ENCODE measurements around the gene ASXL1. TPM values are rescaled to one million over a fixed set of nuclear protein-coding genes. Genes with fewer than 3 reads are reported as not detected.

Gene ASXL1
- total RNA-seq, 1 donor from 2014 or later = 90.8 TPM

GRCh38 chr20:32362901-32363364 is 4.8 kb downstream of the ASXL1 start:
- no peak for DNase-seq (ENCODE audit: low spot score)
- Mint-ChIP-seq H3K4me1 (ENCODE audit: unreplicated experiment) (peaks cover 18% of the 10 kb centered on the region), H3K27me3 (ENCODE audit: unreplicated experiment) (peaks cover 2% of the 10 kb centered on the region), H3K36me3 (ENCODE audit: low read depth, unreplicated experiment) (peaks cover 16% of the 10 kb centered on the region), H3K4me3 (ENCODE audit: unreplicated experiment) (no peak overlapping the region), H3K9me3 (ENCODE audit: unreplicated experiment) (no peaks in the 10 kb centered on the region), H3K27ac (ENCODE audit: unreplicated experiment) (no peak overlapping the region)
- TF ChIP-seq CTCF (IDR thresholded peaks at IDR 0.05; ENCODE audit: unreplicated experiment) = no peak

- no peak for TF ChIP-seq CTCF (IDR thresholded peaks at IDR 0.05; ENCODE audit: unreplicated experiment)
- Mint-ChIP-seq H3K4me3 (ENCODE audit: unreplicated experiment) (no peak overlapping the region), H3K36me3 (ENCODE audit: low read depth, unreplicated experiment) (peaks cover 16% of the 10 kb centered on the region), H3K27me3 (ENCODE audit: unreplicated experiment) (peaks cover 2% of the 10 kb centered on the region), H3K27ac (ENCODE audit: unreplicated experiment) (no peak overlapping the region), H3K9me3 (ENCODE audit: unreplicated experiment) (no peaks in the 10 kb centered on the region), H3K4me1 (ENCODE audit: unreplicated experiment) (peaks cover 18% of the 10 kb centered on the region)
- DNase-seq (ENCODE audit: low spot score) = no peak
Measured at GRCh38 chr20:32363492-32363891, 5.4 kb downstream of the ASXL1 start.

- H3K27me3 Mint-ChIP-seq (ENCODE audit: unreplicated experiment) = peaks cover 2% of the 10 kb centered on the region
- no peak overlapping the region for H3K27ac Mint-ChIP-seq (ENCODE audit: unreplicated experiment)
- H3K4me3 Mint-ChIP-seq (ENCODE audit: unreplicated experiment) = no peak overlapping the region
- no peak for DNase-seq (ENCODE audit: low spot score)
- H3K9me3 Mint-ChIP-seq (ENCODE audit: unreplicated experiment) = no peaks in the 10 kb centered on the region
- peaks cover 12% of the 10 kb centered on the region for H3K36me3 Mint-ChIP-seq (ENCODE audit: low read depth, unreplicated experiment)
- TF ChIP-seq CTCF (IDR thresholded peaks at IDR 0.05; ENCODE audit: unreplicated experiment) = no peak
- peaks cover 13% of the 10 kb centered on the region for H3K4me1 Mint-ChIP-seq (ENCODE audit: unreplicated experiment)
Measured at GRCh38 chr20:32364554-32365208, 6.5 kb downstream of the ASXL1 start.

- TF ChIP-seq CTCF (IDR thresholded peaks at IDR 0.05; ENCODE audit: unreplicated experiment) = no peak
- no peak for DNase-seq (ENCODE audit: low spot score)
- peaks cover 4% of the 10 kb centered on the region for H3K4me1 Mint-ChIP-seq (ENCODE audit: unreplicated experiment)
- H3K36me3 Mint-ChIP-seq (ENCODE audit: low read depth, unreplicated experiment) = peaks cover 3% of the 10 kb centered on the region
- H3K4me3 Mint-ChIP-seq (ENCODE audit: unreplicated experiment) = no peak overlapping the region
- peaks cover under 1% of the 10 kb centered on the region for H3K27me3 Mint-ChIP-seq (ENCODE audit: unreplicated experiment)
- no peaks in the 10 kb centered on the region for H3K9me3 Mint-ChIP-seq (ENCODE audit: unreplicated experiment)
- H3K27ac Mint-ChIP-seq (ENCODE audit: unreplicated experiment) = no peak overlapping the region
Measured at GRCh38 chr20:32365564-32365963, 7.4 kb downstream of the ASXL1 start.

GRCh38 chr20:32366380-32366779 is 8.2 kb downstream of the ASXL1 start:
- no peak overlapping the region for H3K4me3 Mint-ChIP-seq (ENCODE audit: unreplicated experiment)
- H3K36me3 Mint-ChIP-seq (ENCODE audit: low read depth, unreplicated experiment) = peaks cover 2% of the 10 kb centered on the region
- H3K27ac Mint-ChIP-seq (ENCODE audit: unreplicated experiment) = no peak overlapping the region
- no peaks in the 10 kb centered on the region for H3K27me3 Mint-ChIP-seq (ENCODE audit: unreplicated experiment)
- DNase-seq (ENCODE audit: low spot score) = no peak
- H3K9me3 Mint-ChIP-seq (ENCODE audit: unreplicated experiment) = no peaks in the 10 kb centered on the region
- H3K4me1 Mint-ChIP-seq (ENCODE audit: unreplicated experiment) = peaks cover 4% of the 10 kb centered on the region
- no peak for TF ChIP-seq CTCF (IDR thresholded peaks at IDR 0.05; ENCODE audit: unreplicated experiment)

Measured in endothelial cell (in vitro differentiated cells).